ENCODE measurements around the gene HDAC6. TPM values are rescaled to one million over a fixed set of nuclear protein-coding genes. Genes with fewer than 3 reads are reported as not detected.

Gene HDAC6
- total and polyA plus RNA-seq, 2 donors (not counting 3 experiments of a cell fraction or from before 2014, with no cell fraction given) = 43.7 to 58.4 TPM

DNA sequence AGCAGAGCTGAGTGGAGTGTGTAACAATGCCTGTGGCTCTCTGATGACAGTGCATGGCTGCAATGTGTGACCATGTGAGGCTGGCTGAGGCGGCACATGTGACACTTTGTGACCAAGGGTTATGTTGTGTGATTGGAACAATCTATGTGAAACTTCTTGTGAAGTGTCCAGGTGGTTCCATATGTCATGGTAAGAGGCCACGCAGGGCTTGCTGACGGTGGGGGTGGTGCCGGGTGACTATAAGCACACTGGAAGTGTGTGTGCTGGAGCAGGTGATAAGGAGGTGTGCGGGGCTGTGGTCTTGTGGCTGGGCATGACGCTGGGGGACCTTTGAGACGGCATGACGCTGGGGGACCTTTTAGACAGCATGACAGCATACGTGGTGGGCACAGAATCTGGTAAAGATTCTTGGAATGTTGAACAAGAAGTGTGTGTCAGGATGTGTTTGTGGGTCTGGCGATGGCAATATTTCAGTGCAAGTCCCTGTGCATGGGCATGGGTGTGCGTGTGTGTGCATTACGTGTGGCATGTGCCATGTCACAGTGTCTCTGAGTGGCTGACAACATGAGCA, 7.4 kb upstream of the HDAC6 start:
- no peak overlapping the region for H3K4me3 ChIP-seq (replicated peaks in 1 of 3; ENCODE audit: insufficient read depth in 1 of 3, low read depth in 1 of 3, low read length in 3 of 3)
- H3K4me2 ChIP-seq (ENCODE audit: insufficient read depth, low read length) = no peak overlapping the region
- no peaks in the 10 kb centered on the region for H3K4me1 ChIP-seq (ENCODE audit: control insufficient read depth, extremely low read depth, insufficient read depth, low read length)
- BruUV-seq (replicated peaks) = no TSS peak
- no peak for FAIRE-seq
- H3K9ac ChIP-seq (replicated peaks; ENCODE audit: extremely low read depth, insufficient read depth, low read length) = no peak overlapping the region
- H3K27ac ChIP-seq (ENCODE audit: insufficient read depth, low read depth, low read length) = no peak overlapping the region
- ChIA-PET POLR2A (no interaction called here), CTCF (no interaction called here)
- intact Hi-C loops (cut with micrococcal nuclease) = no loop called here
- no peaks in the 10 kb centered on the region for H4K20me1 ChIP-seq (replicated peaks; ENCODE audit: control insufficient read depth, extremely low read depth, insufficient read depth, low read length)
- no peaks in the 10 kb centered on the region for H3K36me3 ChIP-seq (ENCODE audit: control insufficient read depth in 2 of 2, extremely low read depth in 1 of 2, insufficient read depth in 2 of 2, low read length in 2 of 2)
- H3K79me2 ChIP-seq (ENCODE audit: control insufficient read depth, insufficient read depth, low read length) = no peaks in the 10 kb centered on the region
- H3K9me1 ChIP-seq (replicated peaks; ENCODE audit: control insufficient read depth, extremely low read depth, insufficient read depth, low read length) = no peaks in the 10 kb centered on the region
- no peaks in the 10 kb centered on the region for H3K9me3 ChIP-seq (replicated peaks; ENCODE audit: control insufficient read depth, insufficient read depth, low read length)
- no peaks in the 10 kb centered on the region for H3K27me3 ChIP-seq (ENCODE audit: control insufficient read depth in 2 of 2, insufficient read depth in 2 of 2, low read length in 2 of 2)
- dilution Hi-C loops (cut with MboI; ENCODE audit: extremely low pct_ligation_motif_present, low sequenced_read_pairs) = no loop called here
- no peak for DNase-seq (ENCODE audit: low read depth, low spot score)
- TF ChIP-seq JUN (IDR thresholded peaks at IDR 0.05; ENCODE audit: borderline replicate concordance, insufficient read depth, insufficient read length, low read depth) = no peak
- no peak for TF ChIP-seq EZH2 (IDR thresholded peaks at IDR 0.05; ENCODE audit: borderline replicate concordance, low read depth, low read length, severe bottlenecking)
- TF ChIP-seq GATA2 (IDR thresholded peaks at IDR 0.05; ENCODE audit: insufficient read depth, insufficient read length, low read depth, low read length) = no peak
- TF ChIP-seq FOS (IDR thresholded peaks at IDR 0.05; ENCODE audit: borderline replicate concordance, insufficient read depth, low read length) = no peak
- TF ChIP-seq POLR2A (IDR thresholded peaks at IDR 0.05; ENCODE audit: low read depth, low read length) = no peak
- TF ChIP-seq POLR2AphosphoS5 (IDR thresholded peaks at IDR 0.05; ENCODE audit: insufficient read depth, low read depth, low read length) = no peak
- TF ChIP-seq MYC (IDR thresholded peaks at IDR 0.05; ENCODE audit: low read depth, low read length) = no peak
- no peak overlapping the region for H2AFZ ChIP-seq (ENCODE audit: low read depth, low read length)

- Histone ChIP-seq H3K9me1 (replicated peaks; ENCODE audit: control insufficient read depth, extremely low read depth, insufficient read depth, low read length) (no peaks in the 10 kb centered on the region), H3K9ac (replicated peaks; ENCODE audit: extremely low read depth, insufficient read depth, low read length) (no peak overlapping the region), H3K9me3 (replicated peaks; ENCODE audit: control insufficient read depth, insufficient read depth, low read length) (no peaks in the 10 kb centered on the region), H2AFZ (ENCODE audit: low read depth, low read length) (no peak overlapping the region), H3K4me1 (ENCODE audit: control insufficient read depth, extremely low read depth, insufficient read depth, low read length) (no peaks in the 10 kb centered on the region), H3K79me2 (ENCODE audit: control insufficient read depth, insufficient read depth, low read length) (no peaks in the 10 kb centered on the region), H3K4me2 (ENCODE audit: insufficient read depth, low read length) (no peak overlapping the region), H4K20me1 (replicated peaks; ENCODE audit: control insufficient read depth, extremely low read depth, insufficient read depth, low read length) (no peaks in the 10 kb centered on the region), H3K4me3 (replicated peaks in 1 of 3; ENCODE audit: insufficient read depth in 1 of 3, low read depth in 1 of 3, low read length in 3 of 3) (no peak overlapping the region), H3K27ac (ENCODE audit: insufficient read depth, low read depth, low read length) (no peak overlapping the region), H3K36me3 (ENCODE audit: control insufficient read depth in 2 of 2, extremely low read depth in 1 of 2, insufficient read depth in 2 of 2, low read length in 2 of 2) (no peaks in the 10 kb centered on the region), H3K27me3 (ENCODE audit: control insufficient read depth in 2 of 2, insufficient read depth in 2 of 2, low read length in 2 of 2) (no peaks in the 10 kb centered on the region)
- POLR2A ChIA-PET = no interaction called here
- no TSS peak for BruUV-seq (replicated peaks)
- dilution Hi-C loops (cut with MboI; ENCODE audit: extremely low pct_ligation_motif_present, low sequenced_read_pairs) (no loop called here), intact Hi-C loops (cut with micrococcal nuclease) (no loop called here)
- TF ChIP-seq FOS (IDR thresholded peaks at IDR 0.05; ENCODE audit: borderline replicate concordance, insufficient read depth, low read length) = no peak
- TF ChIP-seq GATA2 (IDR thresholded peaks at IDR 0.05; ENCODE audit: insufficient read depth, insufficient read length, low read depth, low read length) = no peak
- no peak for TF ChIP-seq JUN (IDR thresholded peaks at IDR 0.05; ENCODE audit: borderline replicate concordance, insufficient read depth, insufficient read length, low read depth)
- CTCF ChIA-PET = no interaction called here
- FAIRE-seq (no peak), DNase-seq (ENCODE audit: low read depth, low spot score) (no peak)
Measured at GRCh38 chrX:48794911-48795515, 6.9 kb upstream of the HDAC6 start.
